K562 (cell line): ENCODE results near the gene UBE2I. TPM values are rescaled to one million over a fixed set of nuclear protein-coding genes. Genes with fewer than 3 reads are reported as not detected.

ENCODE experiments used
- BDP1 ChIP-seq: IDR thresholded peaks from 3 replicates; pipeline ENCODE4 v1.6.1; 2011; ENCODE audit not compliant: insufficient read length, insufficient read depth
- CAMTA2 ChIP-seq: fragments of 250-450 bp; sonication (Bioruptor Pico); conservative IDR thresholded peaks from 2 replicates; pipeline ENCODE4 v1.5.1; 2022
- CBX5 ChIP-seq: IDR thresholded peaks from 2 replicates; pipeline ENCODE4 v1.6.1; 2014; ENCODE audit warnings: low read depth, borderline replicate concordance
- CC2D1A ChIP-seq: fragments of 450-650 bp; IDR thresholded peaks from 2 replicates; pipeline ENCODE4 v1.6.1; 2017; ENCODE audit warnings: mild to moderate bottlenecking
- DDX20 ChIP-seq: fragments of 450-650 bp; IDR thresholded peaks from 2 replicates; pipeline ENCODE4 v1.6.1; 2016; ENCODE audit warnings: missing genetic modification characterization, low read depth, mild to moderate bottlenecking, missing compliant biosample characterization, moderate library complexity
- ELF2 ChIP-seq: fragments of 250-450 bp; sonication (Bioruptor Pico); IDR thresholded peaks from 2 replicates; pipeline ENCODE4 v1.5.0; 2021; ENCODE audit warnings: mild to moderate bottlenecking
- HNRNPL ChIP-seq: fragments of 200-400 bp; formaldehyde crosslinking; IDR thresholded peaks from 2 replicates; pipeline ENCODE4 v1.6.1; 2017; ENCODE audit warnings: low read depth, mild to moderate bottlenecking, low read length
- MTA3 ChIP-seq: fragments of 450-650 bp; formaldehyde crosslinking; IDR thresholded peaks from 2 replicates; pipeline ENCODE4 v1.6.1; 2017; ENCODE audit warnings: mild to moderate bottlenecking, borderline replicate concordance
- NUFIP1 ChIP-seq: fragments of 450-650 bp; IDR thresholded peaks from 2 replicates; pipeline ENCODE4 v1.6.1; 2018; ENCODE audit not compliant: partially characterized antibody
- SMAD4 ChIP-seq: fragments of 250-450 bp; sonication (Bioruptor Pico); conservative IDR thresholded peaks from 2 replicates; pipeline ENCODE4 v1.8.0; 2021; ENCODE audit warnings: inconsistent platforms, mild to moderate bottlenecking, moderate library complexity
- TSC22D4 ChIP-seq: fragments of 450-650 bp; IDR thresholded peaks from 2 replicates; pipeline ENCODE4 v1.6.1; 2016; ENCODE audit warnings: missing genetic modification characterization, missing biosample characterization, control low read depth
- YY1 ChIP-seq, 3 experiments: IDR thresholded peaks; 2 replicates each; pipeline ENCODE4 v1.6.1; 2011; ENCODE audit warnings: low read length in 2 of 3, mild to moderate bottlenecking in 2 of 3, moderate library complexity in 2 of 3, borderline replicate concordance in 1 of 3, control low read depth in 1 of 3, low read depth in 1 of 3; ENCODE audit not compliant: insufficient read depth in 3 of 3, insufficient replicate concordance in 2 of 3, control insufficient read depth in 1 of 3, insufficient read length in 1 of 3; ENCODE audit errors: extremely low read depth in 1 of 3
- ZNF165 ChIP-seq: fragments of 250-450 bp; sonication (Bioruptor Pico); IDR thresholded peaks from 2 replicates; pipeline ENCODE4 v1.4.0; 2020; ENCODE audit warnings: borderline replicate concordance
- ZNF408 ChIP-seq: fragments of 250-450 bp; sonication (Bioruptor Pico); IDR thresholded peaks from 2 replicates; pipeline ENCODE4 v1.4.0; 2020; ENCODE audit warnings: low read depth, mild to moderate bottlenecking, moderate library complexity
- polyA plus RNA-seq, 8 experiments: library from polyadenylated mRNA; depleted of rRNA in 4 of 8; stranded (reverse) in 5 of 8; unstranded in 3 of 8; fragments of >200 nt; fragmentation: Nextera tagmentation in 2 of 8; fragmentation: Illumina TruSeq in 1 of 8; extraction: Ambion mirVana in 2 of 8; extraction: Trizol in 1 of 8; gene quantifications; 2 replicates each; pipeline versions ENCODE4 v1.2.1 to v1.2.3, GENCODE V29; 2011 to 2014; ENCODE audit warnings: inconsistent platforms in 1 of 8, missing spikeins in 1 of 8
- total RNA-seq, 7 experiments: library from RNA; depleted of rRNA in 6 of 7; stranded (reverse); fragments of >200 nt in 6 of 7; fragmentation: Illumina TruSeq in 2 of 7; extraction: Trizol in 2 of 7; gene quantifications; 2 replicates each; pipeline versions ENCODE4 v1.2.1 to v1.2.3, GENCODE V29; 2011 to 2021; ENCODE audit warnings: low replicate concordance in 1 of 7
- TF ChIP-seq, protein P1 (sequence below), 2 experiments: fragments of 450-650 bp; formaldehyde crosslinking in 1 of 2; IDR thresholded peaks; 2 replicates each; pipeline versions ENCODE4 v1.4.0 to v1.6.1; 2014 to 2020; ENCODE audit warnings: mild to moderate bottlenecking in 2 of 2, borderline replicate concordance in 1 of 2, low read depth in 1 of 2
- TF ChIP-seq, protein P2 (sequence below): fragments of 200-800 bp; sonication (Bioruptor generic); IDR thresholded peaks from 2 replicates; pipeline ENCODE4 v1.6.1; 2017; ENCODE audit warnings: missing genetic modification characterization, missing compliant biosample characterization

UBE2I gene
- total and polyA plus RNA-seq, 9 of the 15 experiments (the other 6 are each of a cell fraction or from before 2014, with no cell fraction given): 36.6 to 254 (median 104) TPM

DNA sequence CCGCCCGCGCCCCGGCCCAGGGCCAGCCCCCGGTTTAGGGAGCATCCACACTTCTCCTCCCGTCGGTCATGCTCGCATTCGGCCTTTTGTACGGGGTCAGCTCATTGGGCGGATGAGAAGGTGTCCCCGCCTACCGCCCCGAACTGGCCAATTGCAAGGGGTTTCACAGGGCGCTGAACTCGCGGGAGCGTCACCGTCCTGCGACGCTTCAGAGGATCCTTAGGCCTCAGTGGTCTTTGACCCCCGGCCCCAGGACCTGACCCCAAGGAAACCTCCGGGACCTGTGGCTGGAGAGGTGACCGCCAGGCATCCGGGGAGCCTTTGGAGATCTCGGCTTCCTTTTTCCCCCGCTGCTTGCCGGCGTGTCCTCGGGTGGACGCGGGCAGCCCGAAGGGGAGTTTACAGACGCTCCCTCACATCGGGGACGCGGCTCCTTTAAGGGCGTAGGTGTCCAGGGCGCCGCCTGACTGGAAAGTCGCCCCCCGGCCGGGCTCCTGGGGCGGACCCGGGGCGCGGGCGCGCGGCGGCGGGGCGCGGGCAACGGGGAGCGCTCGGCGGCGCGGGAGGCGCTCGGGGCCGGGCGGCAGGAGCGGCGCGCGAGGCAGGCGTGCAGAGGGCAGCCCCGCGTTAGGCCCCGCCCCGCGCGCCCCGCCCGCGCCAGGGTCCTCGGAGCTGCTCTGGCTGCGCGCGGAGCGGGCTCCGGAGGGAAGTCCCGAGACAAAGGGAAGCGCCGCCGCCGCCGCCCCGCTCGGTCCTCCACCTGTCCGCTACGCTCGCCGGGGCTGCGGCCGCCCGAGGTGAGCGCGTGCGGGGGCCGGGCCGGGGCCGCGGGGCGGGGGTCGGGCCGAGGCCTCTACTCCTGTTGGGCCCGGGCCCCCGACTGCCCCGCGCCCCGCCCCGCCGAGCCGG lies at the start of gene UBE2I (continued):
- TF ChIP-seq DDX20 (tag): no peak
- TF ChIP-seq ZNF165: no peak
- TF ChIP-seq MTA3: peak; percentile 62; the same call in 1 of the 2 replicates
- TF ChIP-seq SMAD4 (CRISPR knock-in tag): peak; percentile 77
- TF ChIP-seq TSC22D4 (tag): no peak
- TF ChIP-seq CC2D1A: peak; percentile 86
- no peak for TF ChIP-seq CBX5
- TF ChIP-seq ELF2 (CRISPR knock-in tag): no peak
- TF ChIP-seq YY1 (IDR thresholded peaks at IDR 0.05; ENCODE audit: borderline replicate concordance in 1 of 3, control insufficient read depth in 1 of 3, extremely low read depth in 1 of 3, insufficient read depth in 3 of 3, insufficient read length in 1 of 3, insufficient replicate concordance in 2 of 3, low read depth in 1 of 3, low read length in 2 of 3): peak in 1 of 3 experiments; percentile 56
- TF ChIP-seq, protein P1, sequence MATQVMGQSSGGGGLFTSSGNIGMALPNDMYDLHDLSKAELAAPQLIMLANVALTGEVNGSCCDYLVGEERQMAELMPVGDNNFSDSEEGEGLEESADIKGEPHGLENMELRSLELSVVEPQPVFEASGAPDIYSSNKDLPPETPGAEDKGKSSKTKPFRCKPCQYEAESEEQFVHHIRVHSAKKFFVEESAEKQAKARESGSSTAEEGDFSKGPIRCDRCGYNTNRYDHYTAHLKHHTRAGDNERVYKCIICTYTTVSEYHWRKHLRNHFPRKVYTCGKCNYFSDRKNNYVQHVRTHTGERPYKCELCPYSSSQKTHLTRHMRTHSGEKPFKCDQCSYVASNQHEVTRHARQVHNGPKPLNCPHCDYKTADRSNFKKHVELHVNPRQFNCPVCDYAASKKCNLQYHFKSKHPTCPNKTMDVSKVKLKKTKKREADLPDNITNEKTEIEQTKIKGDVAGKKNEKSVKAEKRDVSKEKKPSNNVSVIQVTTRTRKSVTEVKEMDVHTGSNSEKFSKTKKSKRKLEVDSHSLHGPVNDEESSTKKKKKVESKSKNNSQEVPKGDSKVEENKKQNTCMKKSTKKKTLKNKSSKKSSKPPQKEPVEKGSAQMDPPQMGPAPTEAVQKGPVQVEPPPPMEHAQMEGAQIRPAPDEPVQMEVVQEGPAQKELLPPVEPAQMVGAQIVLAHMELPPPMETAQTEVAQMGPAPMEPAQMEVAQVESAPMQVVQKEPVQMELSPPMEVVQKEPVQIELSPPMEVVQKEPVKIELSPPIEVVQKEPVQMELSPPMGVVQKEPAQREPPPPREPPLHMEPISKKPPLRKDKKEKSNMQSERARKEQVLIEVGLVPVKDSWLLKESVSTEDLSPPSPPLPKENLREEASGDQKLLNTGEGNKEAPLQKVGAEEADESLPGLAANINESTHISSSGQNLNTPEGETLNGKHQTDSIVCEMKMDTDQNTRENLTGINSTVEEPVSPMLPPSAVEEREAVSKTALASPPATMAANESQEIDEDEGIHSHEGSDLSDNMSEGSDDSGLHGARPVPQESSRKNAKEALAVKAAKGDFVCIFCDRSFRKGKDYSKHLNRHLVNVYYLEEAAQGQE (IDR thresholded peaks at IDR 0.05; ENCODE audit: borderline replicate concordance): no peak
- TF ChIP-seq, protein P1 (CRISPR knock-in tag; IDR thresholded peaks at IDR 0.05; ENCODE audit: low read depth): no peak
- no peak for TF ChIP-seq ZNF408 (CRISPR knock-in tag)
- peak; percentile 42; the same call in 1 of the 2 replicates for TF ChIP-seq CAMTA2 (CRISPR knock-in tag)
- TF ChIP-seq NUFIP1: no peak
- TF ChIP-seq BDP1: no peak
- TF ChIP-seq, protein P2, sequence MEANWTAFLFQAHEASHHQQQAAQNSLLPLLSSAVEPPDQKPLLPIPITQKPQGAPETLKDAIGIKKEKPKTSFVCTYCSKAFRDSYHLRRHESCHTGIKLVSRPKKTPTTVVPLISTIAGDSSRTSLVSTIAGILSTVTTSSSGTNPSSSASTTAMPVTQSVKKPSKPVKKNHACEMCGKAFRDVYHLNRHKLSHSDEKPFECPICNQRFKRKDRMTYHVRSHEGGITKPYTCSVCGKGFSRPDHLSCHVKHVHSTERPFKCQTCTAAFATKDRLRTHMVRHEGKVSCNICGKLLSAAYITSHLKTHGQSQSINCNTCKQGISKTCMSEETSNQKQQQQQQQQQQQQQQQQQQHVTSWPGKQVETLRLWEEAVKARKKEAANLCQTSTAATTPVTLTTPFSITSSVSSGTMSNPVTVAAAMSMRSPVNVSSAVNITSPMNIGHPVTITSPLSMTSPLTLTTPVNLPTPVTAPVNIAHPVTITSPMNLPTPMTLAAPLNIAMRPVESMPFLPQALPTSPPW (CRISPR knock-in tag): peak; percentile 96
- TF ChIP-seq HNRNPL: no peak
